ENCODE measurements around the gene HS3ST6. TPM values are rescaled to one million over a fixed set of nuclear protein-coding genes. Genes with fewer than 3 reads are reported as not detected.
A peak's percentile ranks its signal among the peaks of the same experiment; 100 is the strongest.

Gene HS3ST6
- total and polyA plus RNA-seq, 9 of the 15 experiments (the other 6 are each of a cell fraction or from before 2014, with no cell fraction given), result not detected

- ATAC-seq (no peak), DNase-seq (ENCODE audit: extremely low read depth in 1 of 4, low spot score in 3 of 4) (no peak), FAIRE-seq (no peak)
- no peak overlapping the region for H2AFZ ChIP-seq (ENCODE audit: low read depth, low read length)
- H3K36me3 ChIP-seq (ENCODE audit: control insufficient read depth, insufficient read depth, low read length), result no peaks in the 10 kb centered on the region
- H3K4me3 ChIP-seq, result no peak overlapping the region
- H3K4me2 ChIP-seq (ENCODE audit: insufficient read depth, low read length), result no peak overlapping the region
- H3K9me3 ChIP-seq (replicated peaks; ENCODE audit: control insufficient read depth, insufficient read depth, low read depth, low read length), result no peaks in the 10 kb centered on the region
- peaks cover 35 to 73% of the 10 kb centered on the region in 2 experiments for H3K27me3 ChIP-seq (ENCODE audit: control insufficient read depth in 2 of 2, insufficient read depth in 2 of 2, low read length in 2 of 2)
- peaks cover 0 to 60% of the 10 kb centered on the region in 2 experiments; a peak in 2 of 5 replicates for H3K4me1 ChIP-seq (replicated peaks in 1 of 2; ENCODE audit: control insufficient read depth in 2 of 2, insufficient read depth in 2 of 2, low read length in 2 of 2)
- TF ChIP-seq ZFP30 (CRISPR knock-in tag; IDR thresholded peaks at IDR 0.05; ENCODE audit: borderline replicate concordance), result no peak
- no peak for TF ChIP-seq NFYB (IDR thresholded peaks at IDR 0.05; ENCODE audit: extremely low read depth, insufficient read length)
- TF ChIP-seq DDX20 (tag; IDR thresholded peaks at IDR 0.05; ENCODE audit: low read depth), result no peak
- H3K27ac ChIP-seq (ENCODE audit: extremely low read depth, low read depth, low read length), result no peak overlapping the region
- in situ Hi-C loops (cut with MboI) (no loop called here), intact Hi-C loops (cut with micrococcal nuclease) (no loop called here)
- no peak overlapping the region; a peak in 1 of 4 replicates for H3K9ac ChIP-seq (ENCODE audit: insufficient read depth in 1 of 2, low read depth in 2 of 2, low read length in 2 of 2)
- H4K20me1 ChIP-seq (replicated peaks; ENCODE audit: control insufficient read depth, insufficient read depth, low read length), result 0 out of 2 replicates have a peak, but pooled peaks cover 8% of the 10 kb centered on the region
- ChIA-PET POLR2A (interaction anchor here (0.5 to 1.4 kb wide), 3 partner anchors 10 to 35 kb away, joined by 3 to 5 read pairs (median 4); partner anchors contain the start of gene MEIOB), CTCF (ENCODE audit: low intra/inter-chr PET ratio) (interaction anchor here (0.7 kb wide), 1 partner anchor 30 kb away, joined by 3 read pairs; no protein-coding TSS in a partner anchor)
- WGBS (ENCODE audit: insufficient coverage, low coverage, missing lambda C conversion rate), result 10% methylated on average over 15 of the region's 17 CpGs
- BruUV-seq (replicated peaks), result no TSS peak
- H3K9me1 ChIP-seq (ENCODE audit: control insufficient read depth, insufficient read depth, low read length), result no peaks in the 10 kb centered on the region
- no peaks in the 10 kb centered on the region for H3K79me2 ChIP-seq (ENCODE audit: control insufficient read depth, insufficient read depth, low read length)
Observed at GRCh38 chr16:1907226-1907860, 10.9 kb downstream of the HS3ST6 start.

GRCh38 chr16:1906846-1907165 is 11.4 kb downstream of the HS3ST6 start:
- no peaks in the 10 kb centered on the region for H3K79me2 ChIP-seq (ENCODE audit: control insufficient read depth, insufficient read depth, low read length)
- DNase-seq (ENCODE audit: extremely low read depth in 1 of 4, low spot score in 3 of 4) (no peak), FAIRE-seq (no peak), ATAC-seq (no peak; the same call in 2 of the 3 replicates)
- intact Hi-C loops (cut with micrococcal nuclease) (no loop called here), in situ Hi-C loops (cut with MboI) (no loop called here)
- ChIA-PET POLR2A (interaction anchor here (0.5 to 1.4 kb wide), 3 partner anchors 9 to 35 kb away, joined by 3 to 5 read pairs (median 4); partner anchors contain the start of gene MEIOB), CTCF (ENCODE audit: low intra/inter-chr PET ratio) (no interaction called here)
- no peak overlapping the region for H3K9ac ChIP-seq (ENCODE audit: insufficient read depth in 1 of 2, low read depth in 2 of 2, low read length in 2 of 2)
- H3K4me2 ChIP-seq (ENCODE audit: insufficient read depth, low read length), result no peak overlapping the region
- no peaks in the 10 kb centered on the region for H3K36me3 ChIP-seq (ENCODE audit: control insufficient read depth, insufficient read depth, low read length)
- H2AFZ ChIP-seq (ENCODE audit: low read depth, low read length), result no peak overlapping the region
- peaks cover 0 to 55% of the 10 kb centered on the region in 2 experiments; a peak in 2 of 5 replicates for H3K4me1 ChIP-seq (replicated peaks in 1 of 2; ENCODE audit: control insufficient read depth in 2 of 2, insufficient read depth in 2 of 2, low read length in 2 of 2)
- peak; percentile 9; the same call in 1 of the 2 replicates for TF ChIP-seq MAFK (IDR thresholded peaks at IDR 0.05; ENCODE audit: low read length)
- TF ChIP-seq MAFG (tag; conservative IDR thresholded peaks at IDR 0.05), result peak; percentile 37; the same call in 1 of the 2 replicates
- TF ChIP-seq MECOM (CRISPR knock-in tag; IDR thresholded peaks at IDR 0.05), result no peak
- peak; percentile 17; the same call in 1 of the 2 replicates for TF ChIP-seq MAFF (IDR thresholded peaks at IDR 0.05; ENCODE audit: low read length)
- no peak for TF ChIP-seq FOXA3 (CRISPR knock-in tag; conservative IDR thresholded peaks at IDR 0.05 in 1 of 2, IDR thresholded peaks at IDR 0.05 in 1 of 2)
- TF ChIP-seq MAZ (CRISPR knock-in tag; conservative IDR thresholded peaks at IDR 0.05 in 1 of 2, IDR thresholded peaks at IDR 0.05 in 1 of 2), result no peak
- no peak for TF ChIP-seq ZKSCAN1 (IDR thresholded peaks at IDR 0.05; ENCODE audit: low read depth, low read length)
- TF ChIP-seq ZNF316 (IDR thresholded peaks at IDR 0.05), result peak; percentile 66
- TF ChIP-seq KAT7 (CRISPR knock-in tag; IDR thresholded peaks at IDR 0.05; ENCODE audit: borderline replicate concordance), result no peak
- no peak for TF ChIP-seq ZBTB1 (CRISPR knock-in tag; IDR thresholded peaks at IDR 0.05; ENCODE audit: borderline replicate concordance, low read depth)
- no peaks in the 10 kb centered on the region for H3K9me3 ChIP-seq (replicated peaks; ENCODE audit: control insufficient read depth, insufficient read depth, low read depth, low read length)
- no peaks in the 10 kb centered on the region for H3K9me1 ChIP-seq (ENCODE audit: control insufficient read depth, insufficient read depth, low read length)
- peaks cover 35 to 75% of the 10 kb centered on the region in 2 experiments for H3K27me3 ChIP-seq (ENCODE audit: control insufficient read depth in 2 of 2, insufficient read depth in 2 of 2, low read length in 2 of 2)
- 0 out of 2 replicates have a peak, but pooled peaks cover 8% of the 10 kb centered on the region for H4K20me1 ChIP-seq (replicated peaks; ENCODE audit: control insufficient read depth, insufficient read depth, low read length)
- H3K27ac ChIP-seq (ENCODE audit: extremely low read depth, low read depth, low read length), result no peak overlapping the region
- WGBS (ENCODE audit: insufficient coverage, low coverage, missing lambda C conversion rate), result 2% methylated on average over 5 of the region's 5 CpGs
- no TSS peak for BruUV-seq (replicated peaks)
- H3K4me3 ChIP-seq, result no peak overlapping the region
